Measurements from ENCODE around the gene RCSD1.
A peak's percentile ranks its signal among the peaks of the same experiment; 100 is the strongest.

Gene RCSD1

GRCh38 chr1:167695756-167696561 lies 65.9 kb downstream of the RCSD1 start:
- DNase-seq = no peak

GRCh38 chr1:167697667-167698141 lies 67.7 kb downstream of the RCSD1 start:
- DNase-seq = peak; percentile 58

GRCh38 chr1:167698313-167698712 lies 68.3 kb downstream of the RCSD1 start:
- no peak for DNase-seq

- DNase-seq = no peak
These were observed 71.5 kb downstream of the RCSD1 start for GRCh38 chr1:167701510-167701909.

GRCh38 chr1:167703557-167703956 lies 73.5 kb downstream of the RCSD1 start:
- DNase-seq = no peak

GRCh38 chr1:167704715-167705114 lies 74.7 kb downstream of the RCSD1 start:
- DNase-seq = no peak

- no peak for DNase-seq
These were observed 75.2 kb downstream of the RCSD1 start for GRCh38 chr1:167705250-167705649.

GRCh38 chr1:167706363-167706762 lies 76.3 kb downstream of the RCSD1 start:
- no peak for DNase-seq

GRCh38 chr1:167706931-167707877 lies 77.2 kb downstream of the RCSD1 start:
- no peak for DNase-seq

GRCh38 chr1:167707942-167708341 lies 77.9 kb downstream of the RCSD1 start:
- DNase-seq = no peak

- DNase-seq = peak; percentile 51
These were observed 78.9 kb downstream of the RCSD1 start for GRCh38 chr1:167708940-167709389.

- DNase-seq = no peak
These were observed 80.8 kb downstream of the RCSD1 start for GRCh38 chr1:167710836-167711235.

GRCh38 chr1:167711797-167712196 lies 81.8 kb downstream of the RCSD1 start:
- DNase-seq = no peak

- DNase-seq = peak; percentile 34
These were observed 83.5 kb downstream of the RCSD1 start for GRCh38 chr1:167713330-167714081.

- DNase-seq = no peak
These were observed 84.0 kb downstream of the RCSD1 start for GRCh38 chr1:167714098-167714438.

- peak; percentile 89 for DNase-seq
These were observed 84.6 kb downstream of the RCSD1 start for GRCh38 chr1:167714439-167715156.

GRCh38 chr1:167715157-167715999 lies 85.3 kb downstream of the RCSD1 start:
- peak; percentile 89 for DNase-seq

- no peak for DNase-seq
These were observed 85.9 kb downstream of the RCSD1 start for GRCh38 chr1:167716000-167716271.

- no peak for DNase-seq
These were observed 87.3 kb downstream of the RCSD1 start for GRCh38 chr1:167717351-167717750.

- no peak for DNase-seq
These were observed 89.1 kb downstream of the RCSD1 start for GRCh38 chr1:167718914-167719691.
